OCI-LY1 (cell line): ENCODE measurements around the gene GAPDH.
"Not testable (repeated sequence)": the region's sequence is repeated elsewhere in the genome, so short reads cannot be mapped to it uniquely, and the experiment has no call there.

ENCODE experiments used
- CTCF ChIP-seq: fragments of 200-600 bp; sonication (generic), shearing (Covaris generic); IDR thresholded peaks from 2 replicates; pipeline ENCODE4 v1.5.1; 2017; ENCODE audit warnings: mild to moderate bottlenecking, antibody characterized with exemption, low read length, moderate library complexity, mixed read lengths
- EZH2 ChIP-seq: fragments of 200-600 bp; sonication (generic), shearing (Covaris generic); IDR thresholded peaks from 2 replicates; pipeline ENCODE4 v1.8.0; 2017; ENCODE audit warnings: borderline replicate concordance, mixed run types, mild to moderate bottlenecking, antibody characterized with exemption, low read length, moderate library complexity, mixed read lengths

DNA sequence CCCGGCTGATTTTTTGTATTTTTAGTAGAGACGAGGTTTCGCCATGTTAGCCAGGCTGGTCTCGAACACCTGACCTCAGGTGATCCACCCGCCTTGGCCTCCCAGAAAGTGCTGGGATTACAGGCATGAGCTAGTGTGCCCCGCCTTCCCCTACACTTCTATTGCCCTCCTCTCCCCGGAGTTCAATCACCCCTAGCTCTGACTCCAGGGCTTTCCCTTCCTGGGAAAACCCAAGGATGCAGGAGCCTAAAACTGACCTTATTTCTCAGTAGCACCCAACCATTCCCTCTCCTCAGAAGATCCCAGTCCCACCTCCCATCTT lies 22.1 kb downstream of the GAPDH start:
- TF ChIP-seq CTCF, EZH2: not testable (repeated sequence)
